DND-41 (cell line): ENCODE results near the gene PAPPA2.

Source experiments
- ATAC-seq: fragments of 200-7000 bp; cut with Tn5 transposase; 3 replicates; pipeline ENCODE4 v1.9.1; 2021; ENCODE audit warnings: low read depth; ENCODE audit not compliant: insufficient read depth
- DNase-seq: peaks from one replicate; pipeline ENCODE4 v3.0.0-alpha.2; 2020
- H2AFZ ChIP-seq: 2 replicates; pipeline ENCODE4 v1.6.0; 2012; ENCODE audit warnings: low read depth, low read length
- H3K27ac ChIP-seq: 2 replicates; pipeline ENCODE4 v1.5.1; 2012; ENCODE audit warnings: low read length, inconsistent platforms
- H3K27me3 ChIP-seq: fragments of 200-600 bp; sonication (generic); 2 replicates; pipeline ENCODE4 v1.6.0; 2012; ENCODE audit warnings: low read length, mild to moderate bottlenecking, inconsistent platforms; ENCODE audit not compliant: insufficient read depth, poor library complexity
- H3K36me3 ChIP-seq: 2 replicates; pipeline ENCODE4 v1.5.1; 2012; ENCODE audit warnings: low read length, inconsistent platforms; ENCODE audit not compliant: insufficient read depth
- H3K4me1 ChIP-seq: 2 replicates; pipeline ENCODE4 v1.5.1; 2012; ENCODE audit warnings: mild to moderate bottlenecking, low read length; ENCODE audit not compliant: insufficient read depth
- H3K4me2 ChIP-seq: 2 replicates; pipeline ENCODE4 v1.6.0; 2012; ENCODE audit warnings: mild to moderate bottlenecking, moderate library complexity, low read length, inconsistent platforms; ENCODE audit not compliant: insufficient read depth
- H3K4me3 ChIP-seq, 2 experiments: fragments of 200-600 bp in 1 of 2; shearing (Covaris generic) in 1 of 2; 2 replicates each; pipeline ENCODE4 v1.5.1; 2012 to 2016; ENCODE audit warnings: inconsistent platforms in 2 of 2, low read length in 2 of 2, mild to moderate bottlenecking in 2 of 2, low read depth in 1 of 2, moderate library complexity in 1 of 2
- H3K79me2 ChIP-seq: 2 replicates; pipeline ENCODE4 v1.6.0; 2012; ENCODE audit warnings: low read length, inconsistent platforms; ENCODE audit not compliant: insufficient read depth
- H3K9ac ChIP-seq: 2 replicates; pipeline ENCODE4 v1.6.0; 2012; ENCODE audit warnings: low read depth, mild to moderate bottlenecking, inconsistent platforms, low read length, moderate library complexity
- H3K9me3 ChIP-seq: 2 replicates; pipeline ENCODE4 v1.5.1; 2012; ENCODE audit warnings: low read length, moderate library complexity, mild to moderate bottlenecking, inconsistent platforms; ENCODE audit not compliant: insufficient read depth, severe bottlenecking
- H4K20me1 ChIP-seq: 2 replicates; pipeline ENCODE4 v1.6.0; 2012; ENCODE audit warnings: low read length; ENCODE audit not compliant: insufficient read depth
- EZH2 ChIP-seq: IDR thresholded peaks from 3 replicates; pipeline ENCODE4 v1.6.1; 2012; ENCODE audit warnings: borderline replicate concordance, low read depth, mild to moderate bottlenecking, moderate library complexity, low read length, inconsistent platforms; ENCODE audit not compliant: severe bottlenecking
- TF ChIP-seq, protein P1 (sequence below): IDR thresholded peaks from 2 replicates; pipeline ENCODE4 v1.5.1; 2012; ENCODE audit warnings: borderline replicate concordance, low read length, moderate library complexity, mild to moderate bottlenecking; ENCODE audit not compliant: poor library complexity, severe bottlenecking; ENCODE audit errors: extremely low read depth

The PAPPA2 gene

GRCh38 chr1:176552217-176552991, 89.4 kb downstream of the PAPPA2 start:
- H4K20me1 ChIP-seq = no peaks in the 10 kb centered on the region

DNA sequence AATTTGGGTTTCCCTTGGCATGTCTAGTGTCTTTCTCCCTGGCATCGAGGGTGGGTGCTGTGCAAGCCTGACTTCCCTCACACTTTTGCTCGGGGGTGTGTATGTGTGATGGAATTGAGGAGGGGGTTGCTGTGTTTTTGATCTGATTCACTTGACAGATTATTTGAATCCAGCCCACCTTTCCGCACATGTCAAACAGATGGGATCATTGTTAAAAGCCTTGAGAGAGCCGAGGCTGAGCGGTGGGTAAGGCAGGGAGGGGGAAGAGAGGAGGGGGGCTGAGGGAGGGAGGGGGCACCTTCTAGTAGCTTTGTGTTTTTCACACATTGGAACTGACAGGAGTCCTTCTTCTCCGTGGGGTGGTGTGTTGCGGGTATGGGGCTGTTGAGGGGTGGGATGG, 90.0 kb downstream of the PAPPA2 start:
- Histone ChIP-seq H4K20me1 (no peaks in the 10 kb centered on the region), H3K9ac (no peak overlapping the region), H3K9me3 (no peaks in the 10 kb centered on the region), H3K4me2 (no peak overlapping the region), H3K79me2 (no peaks in the 10 kb centered on the region), H2AFZ (no peak overlapping the region), H3K36me3 (no peaks in the 10 kb centered on the region), H3K4me3 (no peak overlapping the region), H3K4me1 (no peaks in the 10 kb centered on the region), H3K27ac (no peak overlapping the region), H3K27me3 (no peaks in the 10 kb centered on the region)
- DNase-seq = no peak
- no peak for TF ChIP-seq EZH2
- TF ChIP-seq, protein P1, sequence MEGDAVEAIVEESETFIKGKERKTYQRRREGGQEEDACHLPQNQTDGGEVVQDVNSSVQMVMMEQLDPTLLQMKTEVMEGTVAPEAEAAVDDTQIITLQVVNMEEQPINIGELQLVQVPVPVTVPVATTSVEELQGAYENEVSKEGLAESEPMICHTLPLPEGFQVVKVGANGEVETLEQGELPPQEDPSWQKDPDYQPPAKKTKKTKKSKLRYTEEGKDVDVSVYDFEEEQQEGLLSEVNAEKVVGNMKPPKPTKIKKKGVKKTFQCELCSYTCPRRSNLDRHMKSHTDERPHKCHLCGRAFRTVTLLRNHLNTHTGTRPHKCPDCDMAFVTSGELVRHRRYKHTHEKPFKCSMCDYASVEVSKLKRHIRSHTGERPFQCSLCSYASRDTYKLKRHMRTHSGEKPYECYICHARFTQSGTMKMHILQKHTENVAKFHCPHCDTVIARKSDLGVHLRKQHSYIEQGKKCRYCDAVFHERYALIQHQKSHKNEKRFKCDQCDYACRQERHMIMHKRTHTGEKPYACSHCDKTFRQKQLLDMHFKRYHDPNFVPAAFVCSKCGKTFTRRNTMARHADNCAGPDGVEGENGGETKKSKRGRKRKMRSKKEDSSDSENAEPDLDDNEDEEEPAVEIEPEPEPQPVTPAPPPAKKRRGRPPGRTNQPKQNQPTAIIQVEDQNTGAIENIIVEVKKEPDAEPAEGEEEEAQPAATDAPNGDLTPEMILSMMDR = no peak
- no peak for ATAC-seq

More at GRCh38 chr1:176552217-176552991, 89.4 kb downstream of the PAPPA2 start:
- ATAC-seq (no peak), DNase-seq (no peak)
- TF ChIP-seq, protein P1 = no peak
- no peak for TF ChIP-seq EZH2
- Histone ChIP-seq H3K27ac (no peak overlapping the region), H3K27me3 (no peaks in the 10 kb centered on the region), H3K9ac (no peak overlapping the region), H3K36me3 (no peaks in the 10 kb centered on the region), H2AFZ (no peak overlapping the region), H3K4me2 (no peak overlapping the region), H3K4me3 (no peak overlapping the region), H3K79me2 (no peaks in the 10 kb centered on the region), H3K9me3 (no peaks in the 10 kb centered on the region), H3K4me1 (no peaks in the 10 kb centered on the region)

- no peaks in the 10 kb centered on the region for H3K27me3 ChIP-seq
- H3K9me3 ChIP-seq = no peaks in the 10 kb centered on the region
- ATAC-seq (no peak), DNase-seq (no peak)
- H4K20me1 ChIP-seq = no peaks in the 10 kb centered on the region
- no peaks in the 10 kb centered on the region for H3K79me2 ChIP-seq
- TF ChIP-seq, protein P1 = no peak
- no peak for TF ChIP-seq EZH2
- no peak overlapping the region for H3K9ac ChIP-seq
- H3K4me3 ChIP-seq = no peak overlapping the region
- H3K4me2 ChIP-seq = no peak overlapping the region
- H3K27ac ChIP-seq = no peak overlapping the region
- H3K4me1 ChIP-seq = no peaks in the 10 kb centered on the region
- H2AFZ ChIP-seq = no peak overlapping the region
- no peaks in the 10 kb centered on the region for H3K36me3 ChIP-seq
Measured at GRCh38 chr1:176556288-176556687, 93.3 kb downstream of the PAPPA2 start.
